Prostate gland (tissue), 2 donors: ENCODE results near the gene PUM2. TPM values are rescaled to one million over a fixed set of nuclear protein-coding genes. Genes with fewer than 3 reads are reported as not detected.

ENCODE experiments used
- DNase-seq: peaks from one replicate; pipeline ENCODE4 v3.0.0-alpha.2; 2019; ENCODE audit warnings: low spot score
- H3K27ac ChIP-seq, 2 donors: fragments of 200-600 bp; sonication (generic); 2 replicates each; pipeline ENCODE4 v1.5.1; 2017 to 2019
- H3K27me3 ChIP-seq: fragments of 200-600 bp; sonication (generic); replicated peaks from 2 replicates; pipeline ENCODE4 v1.5.1; 2019; ENCODE audit not compliant: insufficient read depth
- H3K36me3 ChIP-seq, 2 donors: fragments of 200-600 bp; sonication (generic); 1 replicate in 1 of 2; 2 replicates in 1 of 2; pipeline versions ENCODE4 v1.5.1 to v1.8.1; 2017 to 2019
- H3K4me1 ChIP-seq: fragments of 200-600 bp; sonication (generic); replicated peaks from 2 replicates; pipeline ENCODE4 v1.5.1; 2019
- H3K4me3 ChIP-seq, 2 donors: fragments of 200-600 bp; sonication (generic); 2 replicates each; pipeline ENCODE4 v1.5.1; 2017 to 2019
- H3K9me3 ChIP-seq: fragments of 200-600 bp; sonication (generic); 2 replicates; pipeline ENCODE4 v1.5.1; 2017
- POLR2A ChIP-seq: fragments of 450-650 bp; IDR thresholded peaks from one replicate; pipeline ENCODE4 v1.6.1; 2016; ENCODE audit warnings: antibody characterized with exemption, mild to moderate bottlenecking
- POLR2AphosphoS5 ChIP-seq: sonication (generic); formaldehyde crosslinking; IDR thresholded peaks from one replicate; pipeline ENCODE4 v1.6.1; 2017; ENCODE audit warnings: antibody characterized with exemption
- WGBS: methylation state at CpG from one replicate; pipeline ENCODE4 v1.1.5; 2018; 5-methylcytosine and 5-hydroxymethylcytosine counted together
- intact Hi-C: fragments of 100-400 bp; cut with DNase I; formaldehyde crosslinking; loops from one replicate; pipeline ENCODE4 v1.14.2; 2022
- total RNA-seq, 2 donors: library from RNA; depleted of rRNA; stranded (reverse); fragments of >200 nt; gene quantifications; one replicate each; pipeline ENCODE4 v1.1.0, GENCODE V29; 2016
- TF ChIP-seq, protein P1 (sequence below), 4 experiments: fragments of 200-600 bp in 2 of 4; fragments of 450-650 bp in 2 of 4; sonication (generic) in 2 of 4; IDR thresholded peaks; 1 replicate in 3 of 4; 2 replicates in 1 of 4; pipeline ENCODE4 v1.5.1; 2016 to 2019; ENCODE audit warnings: antibody characterized with exemption in 4 of 4, mild to moderate bottlenecking in 2 of 4, moderate library complexity in 2 of 4

PUM2 gene
- total RNA-seq, 2 donors from 2014 or later = 60.8 to 89.0 TPM

DNA sequence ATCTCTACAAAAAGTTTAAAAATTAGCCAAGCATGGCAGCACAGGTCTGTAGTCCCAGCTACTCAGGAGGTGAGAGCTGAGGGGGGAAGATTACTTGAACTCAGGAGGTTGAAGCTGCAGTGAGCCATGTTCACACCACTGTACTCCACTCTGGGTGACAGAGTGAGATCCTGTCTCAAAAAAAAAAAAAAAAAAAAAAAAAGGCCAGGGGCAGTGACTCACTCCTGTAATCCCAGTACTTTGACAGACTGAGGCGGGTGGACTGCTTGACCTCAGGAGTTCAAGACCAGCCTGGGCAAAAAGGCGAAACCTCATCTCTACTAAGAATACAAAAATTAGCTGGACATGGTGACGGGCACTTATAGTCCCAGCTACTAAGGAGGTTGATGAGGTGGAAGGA is 37.0 kb downstream of the PUM2 start:
- no peaks in the 10 kb centered on the region for H3K27me3 ChIP-seq
- 97% methylated on average over 3 of the region's 3 CpGs for WGBS
- H3K4me1 ChIP-seq = no peaks in the 10 kb centered on the region
- no peak overlapping the region for H3K4me3 ChIP-seq
- DNase-seq = no peak
- H3K9me3 ChIP-seq = no peaks in the 10 kb centered on the region
- TF ChIP-seq, protein P1, sequence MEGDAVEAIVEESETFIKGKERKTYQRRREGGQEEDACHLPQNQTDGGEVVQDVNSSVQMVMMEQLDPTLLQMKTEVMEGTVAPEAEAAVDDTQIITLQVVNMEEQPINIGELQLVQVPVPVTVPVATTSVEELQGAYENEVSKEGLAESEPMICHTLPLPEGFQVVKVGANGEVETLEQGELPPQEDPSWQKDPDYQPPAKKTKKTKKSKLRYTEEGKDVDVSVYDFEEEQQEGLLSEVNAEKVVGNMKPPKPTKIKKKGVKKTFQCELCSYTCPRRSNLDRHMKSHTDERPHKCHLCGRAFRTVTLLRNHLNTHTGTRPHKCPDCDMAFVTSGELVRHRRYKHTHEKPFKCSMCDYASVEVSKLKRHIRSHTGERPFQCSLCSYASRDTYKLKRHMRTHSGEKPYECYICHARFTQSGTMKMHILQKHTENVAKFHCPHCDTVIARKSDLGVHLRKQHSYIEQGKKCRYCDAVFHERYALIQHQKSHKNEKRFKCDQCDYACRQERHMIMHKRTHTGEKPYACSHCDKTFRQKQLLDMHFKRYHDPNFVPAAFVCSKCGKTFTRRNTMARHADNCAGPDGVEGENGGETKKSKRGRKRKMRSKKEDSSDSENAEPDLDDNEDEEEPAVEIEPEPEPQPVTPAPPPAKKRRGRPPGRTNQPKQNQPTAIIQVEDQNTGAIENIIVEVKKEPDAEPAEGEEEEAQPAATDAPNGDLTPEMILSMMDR (IDR thresholded peaks at IDR 0.05) = no peak
- intact Hi-C loops = no loop called here
- H3K36me3 ChIP-seq = no peaks in the 10 kb centered on the region
- H3K27ac ChIP-seq = no peak overlapping the region

DNA sequence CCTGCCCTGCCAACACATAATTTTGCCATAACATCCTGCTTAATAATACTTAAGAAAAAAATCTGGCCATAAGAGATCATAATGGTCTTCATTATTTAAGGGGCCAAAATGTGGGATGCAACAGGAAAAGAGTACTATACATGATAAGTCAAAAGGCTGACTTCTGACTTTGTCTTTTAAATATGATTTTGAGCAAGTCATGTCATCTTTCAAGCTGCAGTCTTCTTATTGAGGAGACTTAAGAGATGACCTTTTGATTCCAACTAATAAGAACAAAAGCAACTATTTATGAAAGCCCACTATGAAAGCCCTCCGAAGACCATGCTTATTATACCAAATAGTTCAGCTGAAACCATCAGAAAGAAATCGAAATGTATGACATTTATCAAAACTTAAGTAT is 41.6 kb downstream of the PUM2 start:
- WGBS = 91% methylated on average over 2 of the region's 2 CpGs
- H3K4me3 ChIP-seq = no peak overlapping the region
- intact Hi-C loops = no loop called here
- no peak overlapping the region for H3K27ac ChIP-seq
- no peaks in the 10 kb centered on the region for H3K36me3 ChIP-seq
- DNase-seq = no peak
- no peaks in the 10 kb centered on the region for H3K4me1 ChIP-seq
- H3K27me3 ChIP-seq = no peaks in the 10 kb centered on the region
- no peaks in the 10 kb centered on the region for H3K9me3 ChIP-seq
- TF ChIP-seq, protein P1 (IDR thresholded peaks at IDR 0.05) = no peak
- TF ChIP-seq POLR2A (no peak), POLR2AphosphoS5 (no peak)

DNA sequence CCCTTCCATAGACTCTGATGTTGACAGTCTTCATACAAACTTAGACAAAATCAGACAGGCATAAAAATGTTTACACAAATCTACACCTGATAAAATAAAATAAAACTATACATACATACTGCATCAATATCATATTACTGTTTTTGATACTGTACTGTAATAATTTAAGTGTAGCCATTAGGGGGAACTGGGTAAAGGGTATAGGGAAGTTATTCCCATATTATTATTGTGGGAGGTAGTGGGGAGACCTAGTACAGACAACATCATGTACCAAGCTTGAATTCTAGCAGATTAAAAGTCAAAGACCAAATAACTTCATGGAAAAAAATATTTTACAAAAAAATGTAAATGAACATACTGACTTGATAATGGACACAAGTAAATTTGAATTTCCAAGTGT is 43.3 kb downstream of the PUM2 start:
- no peaks in the 10 kb centered on the region for H3K9me3 ChIP-seq
- TF ChIP-seq POLR2AphosphoS5 (no peak), POLR2A (no peak)
- TF ChIP-seq, protein P1 (IDR thresholded peaks at IDR 0.05) = no peak
- no peak overlapping the region for H3K27ac ChIP-seq
- no peaks in the 10 kb centered on the region for H3K36me3 ChIP-seq
- H3K4me1 ChIP-seq = no peaks in the 10 kb centered on the region
- no peak overlapping the region for H3K4me3 ChIP-seq
- no peak for DNase-seq
- H3K27me3 ChIP-seq = no peaks in the 10 kb centered on the region
- intact Hi-C loops = no loop called here

DNA sequence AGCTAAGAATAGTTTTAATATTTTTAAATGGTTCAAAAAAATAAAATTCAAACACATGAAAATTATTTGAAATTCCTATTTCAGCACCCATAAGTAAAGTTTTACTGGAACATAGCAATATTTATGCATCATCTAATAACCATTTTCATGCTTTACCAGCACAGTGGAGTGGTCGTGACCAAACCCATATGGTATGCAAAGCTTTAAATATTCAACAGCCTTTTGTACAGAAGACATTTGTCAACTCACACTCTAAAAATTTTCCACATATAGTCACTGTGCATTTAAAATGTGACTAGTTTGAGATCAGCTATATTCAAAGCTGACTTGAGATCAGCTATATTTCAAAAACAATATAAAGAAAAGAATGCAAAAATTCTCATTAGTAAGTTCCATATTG is 46.2 kb downstream of the PUM2 start:
- DNase-seq = no peak
- intact Hi-C loops = no loop called here
- H3K36me3 ChIP-seq = no peaks in the 10 kb centered on the region
- no peaks in the 10 kb centered on the region for H3K4me1 ChIP-seq
- H3K27ac ChIP-seq = no peak overlapping the region
- TF ChIP-seq, protein P1 (IDR thresholded peaks at IDR 0.05) = no peak
- TF ChIP-seq POLR2AphosphoS5 = no peak
- no peak for TF ChIP-seq POLR2A
- H3K4me3 ChIP-seq = no peak overlapping the region
- no peaks in the 10 kb centered on the region for H3K9me3 ChIP-seq
- H3K27me3 ChIP-seq = no peaks in the 10 kb centered on the region
- WGBS = 96% methylated on average over 1 of the region's 1 CpG

DNA sequence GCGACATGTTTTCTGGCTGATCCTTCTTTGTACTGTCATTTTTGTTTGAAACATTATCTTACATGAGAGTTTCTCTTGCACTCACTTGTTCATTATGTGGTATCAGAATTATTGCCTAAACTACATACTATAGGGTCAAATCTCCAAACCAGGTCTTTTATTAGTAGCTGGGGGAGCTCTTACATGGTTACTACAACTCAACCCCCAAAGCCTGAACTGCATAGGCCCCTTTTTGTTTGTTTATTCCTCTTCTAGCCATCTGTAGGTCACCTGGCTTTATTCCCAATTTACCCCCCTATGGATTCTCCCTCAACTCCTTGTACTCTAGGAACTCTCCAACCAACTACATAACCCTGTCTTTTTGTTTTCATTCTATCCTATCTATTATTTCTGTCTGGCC is 46.7 kb downstream of the PUM2 start:
- Histone ChIP-seq H3K9me3 (no peaks in the 10 kb centered on the region), H3K36me3 (no peaks in the 10 kb centered on the region), H3K4me3 (no peak overlapping the region), H3K4me1 (no peaks in the 10 kb centered on the region), H3K27me3 (no peaks in the 10 kb centered on the region), H3K27ac (no peak overlapping the region)
- intact Hi-C loops = no loop called here
- WGBS = 97% methylated on average over 1 of the region's 1 CpG
- TF ChIP-seq POLR2AphosphoS5 = no peak
- TF ChIP-seq POLR2A = no peak
- TF ChIP-seq, protein P1 (IDR thresholded peaks at IDR 0.05) = no peak
- DNase-seq = no peak
